Measurements from ENCODE around the gene TRPC4.

TRPC4 gene

GRCh38 chr13:37601648-37602440 lies 267.7 kb downstream of the TRPC4 start:
- peak; percentile 57 for DNase-seq (ENCODE audit: low read depth)

GRCh38 chr13:37599519-37599918 lies 270.1 kb downstream of the TRPC4 start:
- DNase-seq (ENCODE audit: low read depth) = peak; percentile 9

- DNase-seq (ENCODE audit: low read depth) = peak; percentile 23
Observed at GRCh38 chr13:37598597-37598996, 271.0 kb downstream of the TRPC4 start, which contains the start of gene POSTN. Gene POSTN (minus strand): TSS chr13:37598768. CDS start chr13:37598726, 42 bp downstream.

GRCh38 chr13:37597477-37598025 lies 272.0 kb downstream of the TRPC4 start:
- DNase-seq (ENCODE audit: low read depth) = no peak

GRCh38 chr13:37596805-37597204 lies 272.8 kb downstream of the TRPC4 start:
- DNase-seq (ENCODE audit: low read depth) = no peak

GRCh38 chr13:37595162-37595561 lies 274.4 kb downstream of the TRPC4 start:
- peak; percentile 64 for DNase-seq (ENCODE audit: low read depth)

- DNase-seq (ENCODE audit: low read depth) = no peak
Observed at GRCh38 chr13:37594550-37594949, 275.0 kb downstream of the TRPC4 start.

- DNase-seq (ENCODE audit: low read depth) = peak; percentile 16
Observed at GRCh38 chr13:37589381-37589780, 280.2 kb downstream of the TRPC4 start.

GRCh38 chr13:37587236-37587635 lies 282.3 kb downstream of the TRPC4 start:
- DNase-seq (ENCODE audit: low read depth) = no peak
